ENCODE data around the gene SLC16A4.

GRCh38 chr1:110430901-110431300 is 40.1 kb upstream of the SLC16A4 start:
- no peak for TF ChIP-seq CTCF (IDR thresholded peaks at IDR 0.05)
- no peak for TF ChIP-seq FOXJ3 (CRISPR knock-in tag; IDR thresholded peaks at IDR 0.05; ENCODE audit: borderline replicate concordance)
- no peak for TF ChIP-seq KAT7 (CRISPR knock-in tag; IDR thresholded peaks at IDR 0.05; ENCODE audit: borderline replicate concordance)
- TF ChIP-seq PRRX2 (CRISPR knock-in tag; IDR thresholded peaks at IDR 0.05) = no peak
- no peak for TF ChIP-seq MAX (CRISPR knock-in tag; IDR thresholded peaks at IDR 0.05)
- no peak for TF ChIP-seq E2F1 (CRISPR knock-in tag; IDR thresholded peaks at IDR 0.05)
- TF ChIP-seq ZMAT4 (CRISPR knock-in tag; IDR thresholded peaks at IDR 0.05) = no peak
- no peak for TF ChIP-seq NR3C1 (CRISPR knock-in tag; conservative IDR thresholded peaks at IDR 0.05; ENCODE audit: low read depth)
- TF ChIP-seq ATF3 (CRISPR knock-in tag; conservative IDR thresholded peaks at IDR 0.05) = no peak
- no peak for TF ChIP-seq E2F5 (CRISPR knock-in tag; IDR thresholded peaks at IDR 0.05)
- TF ChIP-seq FOXK1 (CRISPR knock-in tag; IDR thresholded peaks at IDR 0.05) = no peak
- no peak for TF ChIP-seq ARID4B (CRISPR knock-in tag; IDR thresholded peaks at IDR 0.05; ENCODE audit: borderline replicate concordance)
- no peak for TF ChIP-seq ZNF281 (CRISPR knock-in tag; IDR thresholded peaks at IDR 0.05)
- TF ChIP-seq ZBTB21 (CRISPR knock-in tag; IDR thresholded peaks at IDR 0.05; ENCODE audit: borderline replicate concordance) = no peak
